CD4-positive, alpha-beta memory T cell (primary cell): ENCODE measurements around the gene PARP12. TPM values are rescaled to one million over a fixed set of nuclear protein-coding genes. Genes with fewer than 3 reads are reported as not detected.

Experiments
- CTCF ChIA-PET: fragments of 350-600 bp; sonication (Branson Sonifier 250); formaldehyde crosslinking; loops from one replicate; lab custom pipeline; 2021; ENCODE audit warnings: inconsistent platforms; ENCODE audit not compliant: partially characterized antibody; lab: Charles Lee
- POLR2A ChIA-PET: fragments of 350-600 bp; sonication (Branson Sonifier 250); formaldehyde crosslinking; loops from one replicate; lab custom pipeline; 2021; ENCODE audit not compliant: partially characterized antibody; lab: Charles Lee
- DNase-seq, 5 donors: peaks; one replicate each; pipeline versions ENCODE4 v3.0.0 to v3.0.0-alpha.2; 2020 to 2022; ENCODE audit warnings: mixed read lengths in 1 of 5
- H3K27ac ChIP-seq: one replicate; pipeline ENCODE4 v1.7.0; 2013; ENCODE audit warnings: low read depth, low read length
- H3K27me3 ChIP-seq: 2 replicates; pipeline ENCODE4 v1.7.0; 2013; ENCODE audit warnings: mild to moderate bottlenecking, low read length, moderate library complexity; ENCODE audit not compliant: insufficient read depth
- H3K36me3 ChIP-seq: 2 replicates; pipeline ENCODE4 v1.7.0; 2013; ENCODE audit warnings: mild to moderate bottlenecking, low read length, moderate library complexity; ENCODE audit not compliant: insufficient read depth
- H3K4me1 ChIP-seq: 2 replicates; pipeline ENCODE4 v1.7.0; 2013; ENCODE audit warnings: mild to moderate bottlenecking, low read length, moderate library complexity; ENCODE audit not compliant: insufficient read depth
- H3K4me3 ChIP-seq, 2 donors: one replicate each; pipeline ENCODE4 v1.7.0; 2013; ENCODE audit warnings: low read length in 2 of 2, mild to moderate bottlenecking in 1 of 2
- H3K9me3 ChIP-seq, 2 donors: one replicate each; pipeline ENCODE4 v1.7.0; 2013; ENCODE audit warnings: low read length in 2 of 2, control low read depth in 1 of 2; ENCODE audit not compliant: control insufficient read depth in 1 of 2
- H3K27ac Mint-ChIP-seq, 7 donors: one replicate each; pipeline ENCODE4 v1.8.0; 2020 to 2021; ENCODE audit warnings: mixed read lengths in 7 of 7, mild to moderate bottlenecking in 6 of 7, inconsistent platforms in 3 of 7, moderate library complexity in 3 of 7
- H3K27me3 Mint-ChIP-seq, 2 donors: one replicate each; pipeline ENCODE4 v1.8.0; 2020 to 2021; ENCODE audit warnings: mixed read lengths in 2 of 2
- H3K36me3 Mint-ChIP-seq, 2 donors: one replicate each; pipeline ENCODE4 v1.8.0; 2020 to 2021; ENCODE audit warnings: mixed read lengths in 2 of 2, inconsistent platforms in 1 of 2, mild to moderate bottlenecking in 1 of 2
- H3K4me1 Mint-ChIP-seq, 4 donors: one replicate each; pipeline ENCODE4 v1.8.0; 2020 to 2021; ENCODE audit warnings: mixed read lengths in 4 of 4, mild to moderate bottlenecking in 1 of 4
- H3K4me3 Mint-ChIP-seq, 8 donors: one replicate each; pipeline ENCODE4 v1.8.0; 2020 to 2021; ENCODE audit warnings: mixed read lengths in 8 of 8, mild to moderate bottlenecking in 7 of 8, moderate library complexity in 6 of 8, inconsistent platforms in 3 of 8
- H3K9me3 Mint-ChIP-seq, 8 donors: one replicate each; pipeline ENCODE4 v1.8.0; 2020 to 2021; ENCODE audit warnings: mixed read lengths in 8 of 8, mild to moderate bottlenecking in 5 of 8, inconsistent platforms in 3 of 8, moderate library complexity in 1 of 8
- intact Hi-C: fragments of 100-400 bp; cut with micrococcal nuclease; formaldehyde crosslinking; loops from one replicate; pipeline ENCODE4 v1.15.1; 2023
- polyA plus RNA-seq, 2 donors: library from polyadenylated mRNA; unstranded; fragments of 300-500 nt; fragmentation: Illumina TruSeq; gene quantifications; one replicate each; pipeline ENCODE4 v1.2.3, GENCODE V29; 2021
- total RNA-seq, 2 experiments: library from RNA; stranded (reverse); gene quantifications; one replicate each; pipeline ENCODE4 v1.2.3, GENCODE V29; 2021

The PARP12 gene
- total and polyA plus RNA-seq, 4 experiments from 2014 or later, result 27.0 to 96.6 (median 66.5) TPM

GRCh38 chr7:139976838-139977656 lies 85.7 kb downstream of the PARP12 start:
- H3K36me3 ChIP-seq, result no peaks in the 10 kb centered on the region
- Mint-ChIP-seq H3K9me3 (no peaks in the 10 kb centered on the region), H3K27ac (peak overlapping the region in 2 of 7 donors; percentile 18 to 35), H3K27me3 (no peaks in the 10 kb centered on the region), H3K4me1 (peaks cover 11 to 25% (median 19%) of the 10 kb centered on the region in 4 donors), H3K36me3 (peaks cover 0 to 3% of the 10 kb centered on the region in 2 donors), H3K4me3 (no peak overlapping the region)
- peaks cover 20% of the 10 kb centered on the region for H3K4me1 ChIP-seq
- H3K27me3 ChIP-seq, result no peaks in the 10 kb centered on the region
- DNase-seq, result no peak
- intact Hi-C loops, result no loop called here
- H3K4me3 ChIP-seq, result no peak overlapping the region
- CTCF ChIA-PET, result no interaction called here
- no peak overlapping the region for H3K27ac ChIP-seq
- POLR2A ChIA-PET, result no interaction called here
- H3K9me3 ChIP-seq, result no peaks in the 10 kb centered on the region

GRCh38 chr7:139976055-139976837 lies 86.5 kb downstream of the PARP12 start:
- peaks cover 15% of the 10 kb centered on the region for H3K4me1 ChIP-seq
- no peaks in the 10 kb centered on the region for H3K36me3 ChIP-seq
- no peak overlapping the region for H3K4me3 Mint-ChIP-seq
- no peak for DNase-seq
- H3K9me3 ChIP-seq, result no peaks in the 10 kb centered on the region
- H3K27ac ChIP-seq, result no peak overlapping the region
- POLR2A ChIA-PET, result no interaction called here
- H3K27me3 Mint-ChIP-seq, result peaks cover 0 to 1% of the 10 kb centered on the region in 2 donors
- no peak overlapping the region for H3K4me3 ChIP-seq
- intact Hi-C loops, result no loop called here
- peak overlapping the region in 3 of 7 donors; percentile 30 to 57 (median 48) for H3K27ac Mint-ChIP-seq
- no peaks in the 10 kb centered on the region for H3K27me3 ChIP-seq
- CTCF ChIA-PET, result no interaction called here
- peaks cover 11 to 21% (median 14%) of the 10 kb centered on the region in 4 donors for H3K4me1 Mint-ChIP-seq
- no peaks in the 10 kb centered on the region for H3K9me3 Mint-ChIP-seq
- H3K36me3 Mint-ChIP-seq, result peaks cover 0 to 3% of the 10 kb centered on the region in 2 donors

GRCh38 chr7:139974179-139974811 lies 88.5 kb downstream of the PARP12 start:
- Mint-ChIP-seq H3K27ac (no peak overlapping the region), H3K27me3 (peaks cover 0 to 1% of the 10 kb centered on the region in 2 donors), H3K4me1 (peaks cover 0 to 7% (median 2%) of the 10 kb centered on the region in 4 donors), H3K4me3 (no peak overlapping the region), H3K36me3 (peaks cover 0 to 6% of the 10 kb centered on the region in 2 donors), H3K9me3 (no peaks in the 10 kb centered on the region)
- Histone ChIP-seq H3K9me3 (no peaks in the 10 kb centered on the region), H3K4me1 (no peaks in the 10 kb centered on the region), H3K27ac (no peak overlapping the region), H3K27me3 (no peaks in the 10 kb centered on the region), H3K36me3 (no peaks in the 10 kb centered on the region), H3K4me3 (no peak overlapping the region)
- POLR2A ChIA-PET, result no interaction called here
- DNase-seq, result no peak
- intact Hi-C loops, result no loop called here
- CTCF ChIA-PET, result interaction anchor here (0.7 kb wide), 1 partner anchor 326 kb away, joined by 3 read pairs; no protein-coding TSS in a partner anchor

Other genes starting within 250 kb of the PARP12 start
- 10 to 100 TPM; 16.6 to 18.0 TPM for gene TBXAS1, start 233.7 kb downstream of the PARP12 start, total RNA-seq
- gene TBXAS1, start 233.7 kb downstream of the PARP12 start, polyA plus RNA-seq, result 10 to 100 TPM; 19.8 to 20.1 TPM
- gene KDM7A, start 114.0 kb upstream of the PARP12 start, total RNA-seq, result 10 to 100 TPM; 42.8 to 45.9 TPM
- 1 to 10 TPM; 3.3 to 4.4 TPM for gene KDM7A, start 114.0 kb upstream of the PARP12 start, polyA plus RNA-seq